ENCODE results near the gene POMT1.
"Not testable (repeated sequence)": the region's sequence is repeated elsewhere in the genome, so short reads cannot be mapped to it uniquely, and the experiment has no call there.

The POMT1 gene

GRCh38 chr9:131546336-131547084 is 43.8 kb downstream of the POMT1 start:
- H3K4me3 ChIP-seq (ENCODE audit: low read length in 2 of 2) = peak overlapping the region in 1 of 2 donors; percentile 17
- no peak overlapping the region for H3K27ac ChIP-seq (replicated peaks; ENCODE audit: low read length)
- DNase-seq (ENCODE audit: low spot score) = peak; percentile 18
- no peaks in the 10 kb centered on the region for H3K4me1 ChIP-seq (ENCODE audit: control insufficient read depth in 2 of 2, insufficient read depth in 1 of 2, low read depth in 1 of 2, low read length in 2 of 2)
- H3K23ac ChIP-seq (ENCODE audit: low read depth, low read length, poor library complexity) = peak overlapping the region; percentile 22
- H3K14ac ChIP-seq (ENCODE audit: low read length) = no peak overlapping the region
- peak overlapping the region; percentile 35 for H3K18ac ChIP-seq (ENCODE audit: low read length)
- no peak overlapping the region for H3K4ac ChIP-seq (ENCODE audit: low read length)
- no peak overlapping the region for H2AK5ac ChIP-seq (ENCODE audit: low read depth, low read length)
- H3K9ac ChIP-seq (ENCODE audit: low read depth, low read length, poor library complexity) = no peak overlapping the region
- H2BK5ac ChIP-seq (ENCODE audit: low read length) = no peak overlapping the region
- no peaks in the 10 kb centered on the region for H3K36me3 ChIP-seq (replicated peaks in 1 of 2; ENCODE audit: control insufficient read depth in 2 of 2, insufficient read depth in 2 of 2, low read length in 2 of 2)
- peaks cover 0 to 20% (median 10%) of the 10 kb centered on the region in 3 experiments for H3K27me3 ChIP-seq (ENCODE audit: control insufficient read depth in 3 of 3, insufficient read depth in 3 of 3, low read depth in 1 of 3, low read length in 3 of 3)
- no peak overlapping the region for H2BK12ac ChIP-seq (ENCODE audit: low read length)
- H2BK15ac ChIP-seq (ENCODE audit: low read length) = peak overlapping the region; percentile 30
- peaks cover 1% of the 10 kb centered on the region for H3K79me1 ChIP-seq (ENCODE audit: low read depth, low read length)
- H4K8ac ChIP-seq (ENCODE audit: low read depth, low read length) = no peak overlapping the region
- H2AFZ ChIP-seq (ENCODE audit: low read length) = peak overlapping the region; percentile 58
- peak overlapping the region; percentile 33 for H3K4me2 ChIP-seq (ENCODE audit: insufficient read depth, low read length, poor library complexity, severe bottlenecking)
- H4K91ac ChIP-seq (ENCODE audit: low read depth, low read length, poor library complexity) = no peak overlapping the region
- H3K9me3 ChIP-seq (replicated peaks in 1 of 2; ENCODE audit: control insufficient read depth in 2 of 2, insufficient read depth in 1 of 2, low read depth in 1 of 2, low read length in 2 of 2) = peaks cover 5 to 14% of the 10 kb centered on the region in 2 donors
- no peak overlapping the region for H2BK120ac ChIP-seq (ENCODE audit: low read depth, low read length)
- no CpG with 5 or more reads among the region's 49 CpGs for WGBS, 2 donors (ENCODE audit: extremely low coverage in 2 of 2, insufficient read length in 2 of 2, insufficient replicate concordance in 1 of 2)

DNA sequence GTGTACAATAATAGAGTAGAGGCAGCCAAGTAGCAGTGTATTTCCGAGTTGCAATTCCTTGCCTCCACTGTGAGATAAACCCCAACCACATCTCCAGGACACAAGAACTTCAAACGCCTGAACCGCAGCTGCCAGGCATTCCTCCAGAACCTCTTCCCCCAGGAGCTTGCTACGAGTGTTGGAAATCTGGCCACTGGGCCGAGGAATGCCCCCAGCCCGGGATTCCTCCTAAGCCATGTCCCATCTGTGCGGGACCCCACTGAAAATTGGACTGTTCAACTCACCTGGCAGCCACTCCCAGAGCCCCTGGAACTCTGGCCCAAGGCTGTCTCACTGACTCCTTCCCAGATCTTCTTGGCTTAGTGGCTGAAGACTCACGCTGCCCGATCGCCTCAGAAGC is 46.5 kb downstream of the POMT1 start:
- peaks cover 0 to 28% (median 21%) of the 10 kb centered on the region in 3 experiments for H3K27me3 ChIP-seq (ENCODE audit: control insufficient read depth in 3 of 3, insufficient read depth in 3 of 3, low read depth in 1 of 3, low read length in 3 of 3)
- not testable (repeated sequence) for H2BK5ac ChIP-seq (ENCODE audit: low read length)
- no CpG with 5 or more reads among the region's 10 CpGs for WGBS, 2 donors (ENCODE audit: extremely low coverage in 2 of 2, insufficient read length in 2 of 2, insufficient replicate concordance in 1 of 2)

DNA sequence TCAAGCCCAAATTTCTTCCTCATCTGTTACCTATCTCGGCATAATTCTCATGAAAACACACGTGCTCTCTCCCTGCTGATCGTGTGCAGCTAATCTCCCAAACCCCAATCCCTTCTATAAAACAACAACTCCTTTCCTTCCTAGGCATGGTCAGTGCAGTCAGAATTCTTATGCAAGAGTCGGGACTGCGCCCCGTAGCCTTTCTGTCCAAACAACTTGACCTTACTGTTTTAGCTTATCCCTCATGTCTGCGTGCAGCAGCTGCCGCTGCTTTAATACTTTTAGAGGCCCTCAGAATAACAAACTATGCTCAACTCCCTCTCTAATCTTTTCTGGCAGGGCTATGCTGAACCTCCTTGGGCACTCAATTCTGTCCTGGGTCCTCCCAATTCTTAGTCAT is 47.7 kb downstream of the POMT1 start:
- no CpG with 5 or more reads among the region's 8 CpGs for WGBS, 2 donors (ENCODE audit: extremely low coverage in 2 of 2, insufficient read length in 2 of 2, insufficient replicate concordance in 1 of 2)
- H3K36me3 ChIP-seq (replicated peaks in 1 of 2; ENCODE audit: control insufficient read depth in 2 of 2, insufficient read depth in 2 of 2, low read length in 2 of 2); H2AFZ ChIP-seq (ENCODE audit: low read length); H3K18ac ChIP-seq (ENCODE audit: low read length); H2BK120ac ChIP-seq (ENCODE audit: low read depth, low read length); H3K4me3 ChIP-seq (ENCODE audit: low read length in 2 of 2); H3K9ac ChIP-seq (ENCODE audit: low read depth, low read length, poor library complexity); H2BK15ac ChIP-seq (ENCODE audit: low read length); H3K14ac ChIP-seq (ENCODE audit: low read length); H3K4ac ChIP-seq (ENCODE audit: low read length); DNase-seq (ENCODE audit: low spot score); H4K8ac ChIP-seq (ENCODE audit: low read depth, low read length); H3K4me1 ChIP-seq (ENCODE audit: control insufficient read depth in 2 of 2, insufficient read depth in 1 of 2, low read depth in 1 of 2, low read length in 2 of 2); H3K23ac ChIP-seq (ENCODE audit: low read depth, low read length, poor library complexity); H3K9me3 ChIP-seq (replicated peaks in 1 of 2; ENCODE audit: control insufficient read depth in 2 of 2, insufficient read depth in 1 of 2, low read depth in 1 of 2, low read length in 2 of 2); H3K4me2 ChIP-seq (ENCODE audit: insufficient read depth, low read length, poor library complexity, severe bottlenecking); H4K91ac ChIP-seq (ENCODE audit: low read depth, low read length, poor library complexity); H2BK5ac ChIP-seq (ENCODE audit: low read length); H2BK12ac ChIP-seq (ENCODE audit: low read length); H2AK5ac ChIP-seq (ENCODE audit: low read depth, low read length); H3K79me1 ChIP-seq (ENCODE audit: low read depth, low read length); H3K27ac ChIP-seq (replicated peaks; ENCODE audit: low read length): not testable (repeated sequence)
- peaks cover 3 to 31% (median 29%) of the 10 kb centered on the region in 3 experiments for H3K27me3 ChIP-seq (ENCODE audit: control insufficient read depth in 3 of 3, insufficient read depth in 3 of 3, low read depth in 1 of 3, low read length in 3 of 3)

More for the DNA sequence above, 46.5 kb downstream of the POMT1 start:
- not testable (repeated sequence) for H3K18ac ChIP-seq (ENCODE audit: low read length); H2BK12ac ChIP-seq (ENCODE audit: low read length); H2AFZ ChIP-seq (ENCODE audit: low read length); H3K14ac ChIP-seq (ENCODE audit: low read length); H3K23ac ChIP-seq (ENCODE audit: low read depth, low read length, poor library complexity); H3K36me3 ChIP-seq (replicated peaks in 1 of 2; ENCODE audit: control insufficient read depth in 2 of 2, insufficient read depth in 2 of 2, low read length in 2 of 2); H3K79me1 ChIP-seq (ENCODE audit: low read depth, low read length); H4K8ac ChIP-seq (ENCODE audit: low read depth, low read length); H2BK15ac ChIP-seq (ENCODE audit: low read length); H3K4me3 ChIP-seq (ENCODE audit: low read length in 2 of 2); H2BK120ac ChIP-seq (ENCODE audit: low read depth, low read length); H3K4me2 ChIP-seq (ENCODE audit: insufficient read depth, low read length, poor library complexity, severe bottlenecking); H3K27ac ChIP-seq (replicated peaks; ENCODE audit: low read length); H4K91ac ChIP-seq (ENCODE audit: low read depth, low read length, poor library complexity); H3K4me1 ChIP-seq (ENCODE audit: control insufficient read depth in 2 of 2, insufficient read depth in 1 of 2, low read depth in 1 of 2, low read length in 2 of 2); DNase-seq (ENCODE audit: low spot score); H3K9ac ChIP-seq (ENCODE audit: low read depth, low read length, poor library complexity); H2AK5ac ChIP-seq (ENCODE audit: low read depth, low read length); H3K4ac ChIP-seq (ENCODE audit: low read length)
- H3K9me3 ChIP-seq (replicated peaks in 1 of 2; ENCODE audit: control insufficient read depth in 2 of 2, insufficient read depth in 1 of 2, low read depth in 1 of 2, low read length in 2 of 2) = peaks cover 8 to 13% of the 10 kb centered on the region in 2 donors

- Histone ChIP-seq H3K27ac (replicated peaks; ENCODE audit: low read length) (no peak overlapping the region), H4K8ac (ENCODE audit: low read depth, low read length) (no peak overlapping the region), H3K9ac (ENCODE audit: low read depth, low read length, poor library complexity) (no peak overlapping the region), H2AFZ (ENCODE audit: low read length) (no peak overlapping the region), H3K27me3 (ENCODE audit: control insufficient read depth in 3 of 3, insufficient read depth in 3 of 3, low read depth in 1 of 3, low read length in 3 of 3) (peaks cover 3 to 38% (median 26%) of the 10 kb centered on the region in 3 experiments), H2BK15ac (ENCODE audit: low read length) (no peak overlapping the region), H2BK120ac (ENCODE audit: low read depth, low read length) (no peak overlapping the region), H3K9me3 (replicated peaks in 1 of 2; ENCODE audit: control insufficient read depth in 2 of 2, insufficient read depth in 1 of 2, low read depth in 1 of 2, low read length in 2 of 2) (peaks cover 3 to 7% of the 10 kb centered on the region in 2 donors), H3K23ac (ENCODE audit: low read depth, low read length, poor library complexity) (no peak overlapping the region), H3K14ac (ENCODE audit: low read length) (peak overlapping the region; percentile 38), H3K4me2 (ENCODE audit: insufficient read depth, low read length, poor library complexity, severe bottlenecking) (no peak overlapping the region), H3K4me1 (ENCODE audit: control insufficient read depth in 2 of 2, insufficient read depth in 1 of 2, low read depth in 1 of 2, low read length in 2 of 2) (peaks cover 0 to 4% of the 10 kb centered on the region in 2 donors), H3K4ac (ENCODE audit: low read length) (no peak overlapping the region), H3K4me3 (ENCODE audit: low read length in 2 of 2) (no peak overlapping the region), H2AK5ac (ENCODE audit: low read depth, low read length) (no peak overlapping the region), H2BK5ac (ENCODE audit: low read length) (no peak overlapping the region), H3K79me1 (ENCODE audit: low read depth, low read length) (no peaks in the 10 kb centered on the region), H3K36me3 (replicated peaks in 1 of 2; ENCODE audit: control insufficient read depth in 2 of 2, insufficient read depth in 2 of 2, low read length in 2 of 2) (no peaks in the 10 kb centered on the region), H4K91ac (ENCODE audit: low read depth, low read length, poor library complexity) (no peak overlapping the region), H2BK12ac (ENCODE audit: low read length) (no peak overlapping the region), H3K18ac (ENCODE audit: low read length) (no peak overlapping the region)
- no peak for DNase-seq (ENCODE audit: low spot score)
- WGBS, 2 donors (ENCODE audit: extremely low coverage in 2 of 2, insufficient read length in 2 of 2, insufficient replicate concordance in 1 of 2) = no CpG with 5 or more reads among the region's 6 CpGs
Measured at GRCh38 chr9:131552030-131552429, 49.3 kb downstream of the POMT1 start.

All from neuronal stem cell (in vitro differentiated cells).